SJSA1 (cell line): Measurements from ENCODE around the gene CYP26C1. TPM values are rescaled to one million over a fixed set of nuclear protein-coding genes. Genes with fewer than 3 reads are reported as not detected.

Experiments used
- DNase-seq, 2 experiments: peaks; one replicate each; pipeline ENCODE4 v3.0.0-alpha.2; 2015 to 2020; ENCODE audit warnings: low spot score in 2 of 2, low read depth in 1 of 2
- H3K27ac ChIP-seq: fragments of 250-450 bp; sonication (Bioruptor Pico); 2 replicates; pipeline ENCODE4 v1.5.1; 2020; ENCODE audit warnings: mild to moderate bottlenecking, moderate library complexity
- H3K27me3 ChIP-seq: fragments of 250-450 bp; sonication (Bioruptor Pico); replicated peaks from 2 replicates; pipeline ENCODE4 v1.5.1; 2020; ENCODE audit warnings: mild to moderate bottlenecking, moderate library complexity
- H3K36me3 ChIP-seq: fragments of 250-450 bp; sonication (Bioruptor Pico); 2 replicates; pipeline ENCODE4 v1.5.1; 2020; ENCODE audit warnings: mild to moderate bottlenecking
- H3K4me1 ChIP-seq: fragments of 250-450 bp; sonication (Bioruptor Pico); replicated peaks from 2 replicates; pipeline ENCODE4 v1.6.1; 2021; ENCODE audit warnings: mild to moderate bottlenecking
- H3K4me3 ChIP-seq: fragments of 250-450 bp; sonication (Bioruptor Pico); 2 replicates; pipeline ENCODE4 v1.5.1; 2020; ENCODE audit warnings: mild to moderate bottlenecking
- H3K9me3 ChIP-seq: fragments of 250-450 bp; sonication (Bioruptor Pico); replicated peaks from 2 replicates; pipeline ENCODE4 v1.5.1; 2020; ENCODE audit warnings: mild to moderate bottlenecking
- total RNA-seq: library from RNA; depleted of rRNA; stranded (reverse); fragments of >200 nt; shearing (Covaris generic); gene quantifications from 2 replicates; pipeline ENCODE4 v1.2.3, GENCODE V29; 2014

Gene CYP26C1
- total RNA-seq, 1 experiment from 2014 or later, result not detected

DNA sequence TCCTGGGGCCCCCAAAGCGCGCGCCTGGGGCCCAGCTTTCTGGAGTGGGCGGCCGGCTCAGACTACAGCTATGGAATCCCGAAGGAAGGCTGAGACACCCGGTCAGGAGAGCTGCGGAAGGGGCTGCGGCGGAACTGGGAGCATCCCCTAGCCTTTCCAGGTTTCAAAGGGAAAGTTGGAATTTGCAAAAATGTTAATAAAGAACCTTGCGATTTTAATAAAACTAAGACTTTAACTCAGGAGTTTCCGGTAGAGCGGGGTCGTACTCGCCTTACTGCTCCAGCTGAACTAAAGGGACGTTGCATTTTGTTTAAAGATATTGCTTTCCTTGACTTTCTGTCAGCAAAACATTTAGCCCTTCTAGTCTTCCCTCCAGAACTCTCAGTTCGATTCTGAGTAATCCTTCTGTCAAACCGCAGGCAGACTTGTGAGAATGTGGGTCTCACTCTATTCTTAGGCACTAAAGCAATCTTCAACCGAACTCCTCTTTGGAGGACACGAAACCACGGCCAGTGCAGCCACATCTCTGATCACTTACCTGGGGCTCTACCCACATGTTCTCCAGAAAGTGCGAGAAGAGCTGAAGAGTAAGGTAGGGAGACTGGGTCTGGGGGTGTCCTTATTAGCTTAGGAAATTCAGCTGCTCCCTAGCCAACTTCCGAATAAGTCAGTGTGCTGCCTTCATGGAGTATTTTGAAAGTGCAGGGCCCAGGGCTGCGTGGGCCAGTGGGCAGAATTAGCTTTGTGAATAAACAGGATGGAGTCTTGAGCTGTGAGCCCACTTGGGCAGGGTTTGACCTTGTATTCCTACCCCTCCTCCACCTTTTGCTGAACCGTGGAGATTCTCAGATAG lies 15.0 kb downstream of the CYP26C1 start:
- H3K4me3 ChIP-seq, result no peak overlapping the region
- peaks cover 21% of the 10 kb centered on the region for H3K27me3 ChIP-seq
- H3K36me3 ChIP-seq, result no peaks in the 10 kb centered on the region
- DNase-seq, result peak in 1 of 2 experiments; percentile 35
- peaks cover 73% of the 10 kb centered on the region for H3K4me1 ChIP-seq
- no peak overlapping the region for H3K27ac ChIP-seq
- no peaks in the 10 kb centered on the region for H3K9me3 ChIP-seq

DNA sequence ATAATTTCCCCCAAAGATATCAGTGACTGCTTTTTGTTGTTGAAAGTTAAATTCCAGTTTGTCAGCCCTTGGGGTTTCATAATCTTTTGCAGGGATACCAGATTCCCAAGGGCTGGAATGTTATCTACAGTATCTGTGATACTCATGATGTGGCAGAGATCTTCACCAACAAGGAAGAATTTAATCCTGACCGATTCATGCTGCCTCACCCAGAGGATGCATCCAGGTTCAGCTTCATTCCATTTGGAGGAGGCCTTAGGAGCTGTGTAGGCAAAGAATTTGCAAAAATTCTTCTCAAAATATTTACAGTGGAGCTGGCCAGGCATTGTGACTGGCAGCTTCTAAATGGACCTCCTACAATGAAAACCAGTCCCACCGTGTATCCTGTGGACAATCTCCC lies 16.3 kb downstream of the CYP26C1 start:
- Histone ChIP-seq H3K27ac (peak overlapping the region; percentile 21), H3K9me3 (no peaks in the 10 kb centered on the region), H3K36me3 (no peaks in the 10 kb centered on the region), H3K27me3 (peaks cover 19% of the 10 kb centered on the region), H3K4me3 (no peak overlapping the region), H3K4me1 (peaks cover 85% of the 10 kb centered on the region)
- DNase-seq, result peak; percentile 58 to 66

DNA sequence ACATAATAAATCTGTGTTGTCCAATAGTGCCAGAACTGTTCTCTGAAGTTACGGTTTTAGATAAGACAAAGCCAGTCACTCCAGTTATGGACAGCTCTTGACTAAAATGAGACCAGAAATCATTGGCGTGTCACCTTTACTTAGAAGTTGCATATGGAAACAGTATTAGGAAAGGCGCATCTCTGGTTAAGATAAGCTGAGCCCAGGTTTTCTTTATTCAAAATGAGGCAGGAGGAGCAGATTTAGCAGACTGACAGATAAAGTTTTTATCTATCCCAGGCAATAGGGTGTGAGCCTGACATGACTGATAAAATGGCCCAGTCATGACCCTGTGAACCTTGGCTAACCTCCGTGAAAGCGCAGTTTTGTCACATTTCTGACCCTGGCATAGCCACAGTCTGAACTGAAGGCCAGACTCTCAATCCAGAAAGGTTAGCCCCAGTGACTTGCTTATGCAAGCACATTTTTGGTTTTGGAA lies 17.3 kb downstream of the CYP26C1 start:
- Histone ChIP-seq H3K36me3 (no peaks in the 10 kb centered on the region), H3K9me3 (no peaks in the 10 kb centered on the region), H3K4me1 (peaks cover 85% of the 10 kb centered on the region), H3K27me3 (peaks cover 9% of the 10 kb centered on the region), H3K27ac (no peak overlapping the region), H3K4me3 (no peak overlapping the region)
- peak in 1 of 2 experiments; percentile 24 for DNase-seq

DNA sequence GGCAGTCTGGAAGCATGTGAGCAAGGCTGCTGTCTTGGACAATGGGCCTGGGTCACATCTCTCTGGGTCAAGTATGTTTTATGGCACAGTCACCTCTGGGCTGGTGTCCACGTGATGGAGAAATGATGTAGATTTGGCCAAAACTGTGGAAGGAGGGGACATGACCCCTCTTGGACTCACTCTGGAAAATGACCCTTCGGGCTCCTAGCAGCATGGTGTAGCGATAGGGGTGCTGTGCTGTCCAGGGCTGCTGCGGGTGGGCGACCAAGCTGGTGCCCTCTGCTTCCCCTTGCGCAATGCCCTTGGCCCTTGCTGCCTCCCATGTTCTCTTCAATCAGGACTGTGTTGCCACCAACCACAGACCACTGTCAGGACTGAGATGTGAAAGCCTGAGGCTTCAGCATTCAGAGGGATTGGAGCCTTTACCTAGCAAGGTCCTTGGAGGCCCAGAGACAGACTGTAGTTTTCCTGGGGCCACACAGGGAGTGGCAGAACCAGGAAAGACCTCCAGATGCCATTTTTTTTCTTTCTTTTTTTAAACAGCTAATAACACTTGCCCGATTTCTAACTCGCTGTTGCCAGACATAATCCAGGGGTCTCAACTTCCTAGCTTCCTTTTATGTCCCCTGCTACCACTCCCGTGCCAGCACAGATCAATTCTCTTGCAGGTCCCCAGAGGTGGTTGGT lies 19.2 kb downstream of the CYP26C1 start:
- no peak overlapping the region for H3K4me3 ChIP-seq
- peaks cover 70% of the 10 kb centered on the region for H3K4me1 ChIP-seq
- no peaks in the 10 kb centered on the region for H3K27me3 ChIP-seq
- H3K27ac ChIP-seq, result peak overlapping the region; percentile 56
- no peaks in the 10 kb centered on the region for H3K36me3 ChIP-seq
- H3K9me3 ChIP-seq, result no peaks in the 10 kb centered on the region
- peak in 1 of 2 experiments; percentile 34 for DNase-seq

DNA sequence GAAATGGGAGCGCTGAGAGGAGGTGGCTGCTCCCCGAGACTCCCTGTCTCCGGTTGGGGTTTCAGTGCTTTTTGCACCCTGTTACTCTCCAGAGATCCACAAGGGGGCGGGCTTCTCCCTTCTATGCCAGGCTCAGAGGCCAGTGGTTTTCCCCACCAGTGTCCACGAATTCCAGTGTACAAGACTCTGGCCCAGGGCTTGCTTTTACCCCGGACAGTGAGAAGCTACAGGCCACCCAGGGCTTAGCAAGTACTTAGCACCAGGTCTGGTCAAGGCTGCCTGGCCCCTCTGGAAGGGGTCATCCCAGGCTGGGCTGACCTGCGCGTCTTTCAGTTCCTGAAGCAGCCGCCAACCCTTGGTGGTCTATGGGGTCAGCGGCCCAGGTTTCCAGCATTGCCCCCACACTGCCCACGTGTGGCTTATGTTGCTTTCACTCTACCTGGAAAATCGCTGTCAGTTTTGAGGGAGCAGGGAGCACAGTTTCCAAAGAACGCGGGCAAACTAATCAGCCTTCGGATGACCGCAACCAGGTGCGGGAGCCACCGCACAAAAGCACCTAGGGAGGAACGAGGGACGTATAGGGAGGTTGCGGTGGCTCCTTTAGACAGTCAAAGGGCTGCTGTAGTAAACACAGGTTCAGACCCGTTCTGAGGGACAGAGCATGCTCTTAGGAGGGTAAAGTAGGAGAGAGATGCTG lies 19.9 kb downstream of the CYP26C1 start:
- Histone ChIP-seq H3K27ac (peak overlapping the region; percentile 56), H3K36me3 (no peaks in the 10 kb centered on the region), H3K4me3 (no peak overlapping the region), H3K9me3 (no peaks in the 10 kb centered on the region), H3K27me3 (no peaks in the 10 kb centered on the region), H3K4me1 (peaks cover 67% of the 10 kb centered on the region)
- DNase-seq, result peak; percentile 72 to 76

DNA sequence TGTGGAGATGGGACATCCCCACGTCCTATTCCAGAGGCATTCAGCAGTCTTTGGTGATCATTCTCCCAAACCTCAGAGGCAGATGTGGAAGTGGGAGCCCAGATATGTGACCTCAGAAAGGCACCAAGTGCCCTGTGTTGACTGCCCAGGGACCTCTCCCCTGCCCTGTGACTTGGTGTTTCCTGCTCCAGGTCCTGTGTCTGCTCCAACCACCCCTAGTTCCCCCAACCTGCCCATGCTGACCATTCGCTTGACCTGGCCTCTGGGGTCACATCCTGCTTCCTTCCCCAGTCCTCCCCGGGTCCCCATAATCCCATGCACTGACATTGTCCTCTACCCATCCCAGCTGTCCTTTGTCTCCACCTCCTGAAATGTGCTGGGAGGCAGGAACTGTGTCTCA lies 20.7 kb downstream of the CYP26C1 start:
- peak in 1 of 2 experiments; percentile 39 for DNase-seq
- H3K27ac ChIP-seq, result peak overlapping the region; percentile 56; the same call in 1 of the 2 replicates
- H3K4me3 ChIP-seq, result no peak overlapping the region
- H3K27me3 ChIP-seq, result no peaks in the 10 kb centered on the region
- no peaks in the 10 kb centered on the region for H3K9me3 ChIP-seq
- H3K36me3 ChIP-seq, result no peaks in the 10 kb centered on the region
- H3K4me1 ChIP-seq, result peaks cover 62% of the 10 kb centered on the region

DNA sequence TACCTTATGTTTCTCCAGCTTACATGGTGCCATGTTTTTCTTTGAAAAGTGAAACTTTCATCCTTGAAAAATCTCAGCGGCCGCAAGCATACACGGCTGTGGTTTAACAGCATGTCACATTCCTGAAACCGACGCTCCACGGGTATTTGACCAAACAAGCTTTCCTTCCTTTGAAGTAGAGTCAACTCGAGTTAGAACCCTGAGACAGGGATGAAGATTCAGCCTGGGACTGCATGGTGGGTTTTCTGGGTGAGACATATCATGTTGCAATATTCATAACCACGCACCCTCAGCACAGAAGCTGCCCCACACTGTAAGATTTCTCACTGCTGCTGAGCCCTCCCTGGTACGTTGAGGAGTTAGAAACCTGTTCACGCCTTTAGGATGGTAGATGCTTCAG lies 21.2 kb downstream of the CYP26C1 start:
- Histone ChIP-seq H3K36me3 (no peaks in the 10 kb centered on the region), H3K27me3 (no peaks in the 10 kb centered on the region), H3K9me3 (no peaks in the 10 kb centered on the region), H3K27ac (no peak overlapping the region), H3K4me3 (no peak overlapping the region), H3K4me1 (peaks cover 57% of the 10 kb centered on the region)
- peak; percentile 64 to 65 for DNase-seq

DNA sequence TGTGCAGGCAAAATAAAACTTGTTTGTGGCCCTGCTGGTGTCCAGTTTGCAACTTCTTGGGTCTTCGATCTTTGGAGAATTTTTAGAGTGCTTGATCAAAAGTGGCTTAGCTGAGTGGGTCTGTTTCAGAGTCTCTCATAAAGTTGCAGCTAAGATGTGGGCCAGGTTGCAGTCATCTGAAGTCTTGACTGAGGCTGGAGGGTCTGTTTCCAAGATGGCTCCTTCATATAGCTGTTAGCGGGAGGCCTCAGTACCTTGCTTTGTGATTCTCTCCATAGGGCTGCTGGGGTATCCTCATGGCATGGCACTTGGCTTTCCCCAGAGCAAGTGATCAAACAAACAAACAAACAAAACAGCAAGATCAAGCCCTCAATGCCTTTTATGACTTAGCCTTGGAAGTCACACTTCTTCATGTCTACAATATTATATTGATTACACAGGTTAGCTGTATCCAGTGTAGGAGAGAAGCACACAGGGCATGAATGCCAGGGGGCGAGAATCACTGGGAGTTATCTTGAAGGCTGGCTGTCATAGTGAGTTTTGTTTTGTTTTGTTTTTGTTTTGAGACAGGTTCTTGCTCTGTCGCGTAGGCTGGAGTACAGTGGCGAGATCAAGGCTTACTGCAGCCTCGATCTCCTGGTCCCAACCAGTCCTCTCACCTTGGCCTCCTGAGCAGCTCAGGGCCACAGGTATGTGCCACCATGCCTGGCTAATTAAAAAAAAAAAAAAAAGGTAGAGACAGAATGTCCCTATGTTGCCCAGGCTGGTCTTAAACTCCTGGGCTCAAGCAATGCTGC lies 23.3 kb downstream of the CYP26C1 start:
- Histone ChIP-seq H3K4me3 (no peak overlapping the region), H3K27ac (no peak overlapping the region), H3K36me3 (no peaks in the 10 kb centered on the region), H3K4me1 (peaks cover 36% of the 10 kb centered on the region), H3K9me3 (no peaks in the 10 kb centered on the region), H3K27me3 (no peaks in the 10 kb centered on the region)
- DNase-seq, result peak in 1 of 2 experiments; percentile 13

DNA sequence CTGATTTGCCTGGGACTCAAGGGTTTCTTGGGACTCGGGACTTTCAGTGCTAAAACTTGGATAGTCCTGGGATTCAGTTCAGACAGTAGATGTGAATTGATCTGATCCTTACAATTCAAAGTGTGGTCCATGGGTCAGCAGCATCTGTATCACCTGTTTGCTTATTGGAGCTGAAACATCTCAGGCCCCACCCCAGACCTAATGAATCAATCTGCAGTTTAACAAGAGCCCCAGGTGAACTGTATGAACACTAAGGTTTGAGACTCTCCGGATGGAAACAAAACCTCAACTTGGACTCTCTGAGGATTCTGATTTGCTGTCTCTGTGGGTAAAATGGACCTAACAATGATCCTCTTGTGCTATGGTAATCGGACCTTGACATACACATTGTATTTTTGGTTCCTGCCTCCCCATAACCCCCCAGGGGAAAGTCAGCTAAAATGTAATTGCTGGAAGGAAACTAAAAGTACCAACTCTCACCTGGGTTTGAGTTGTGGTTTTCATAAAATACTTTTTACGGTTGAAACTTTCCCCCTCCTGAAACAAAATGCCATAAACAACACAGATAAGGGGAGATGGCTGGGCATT lies 24.8 kb downstream of the CYP26C1 start:
- Histone ChIP-seq H3K4me1 (peaks cover 22% of the 10 kb centered on the region), H3K27ac (no peak overlapping the region), H3K36me3 (no peaks in the 10 kb centered on the region), H3K4me3 (no peak overlapping the region), H3K9me3 (no peaks in the 10 kb centered on the region), H3K27me3 (no peaks in the 10 kb centered on the region)
- DNase-seq, result no peak

DNA sequence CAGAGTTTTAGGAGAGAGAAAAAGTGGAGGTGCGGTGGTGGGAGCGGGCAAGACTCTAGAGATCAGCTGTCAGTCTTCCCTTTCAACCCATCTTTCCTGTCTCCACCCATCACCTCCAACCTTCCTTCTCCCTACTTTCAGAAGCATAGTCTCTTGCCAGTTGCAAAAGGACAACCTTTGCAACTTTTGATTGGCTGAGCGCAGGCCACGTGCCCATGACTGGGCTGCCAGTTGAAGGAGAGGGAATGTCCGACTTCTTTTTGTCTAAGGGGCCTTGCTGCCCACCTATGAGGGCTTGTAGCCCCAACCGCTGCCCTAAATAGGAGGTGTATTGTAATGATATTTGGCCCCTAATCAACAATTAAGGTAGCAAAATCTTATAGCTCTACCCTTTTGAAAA lies 25.7 kb downstream of the CYP26C1 start:
- no peaks in the 10 kb centered on the region for H3K9me3 ChIP-seq
- DNase-seq, result peak in 1 of 2 experiments; percentile 21

DNA sequence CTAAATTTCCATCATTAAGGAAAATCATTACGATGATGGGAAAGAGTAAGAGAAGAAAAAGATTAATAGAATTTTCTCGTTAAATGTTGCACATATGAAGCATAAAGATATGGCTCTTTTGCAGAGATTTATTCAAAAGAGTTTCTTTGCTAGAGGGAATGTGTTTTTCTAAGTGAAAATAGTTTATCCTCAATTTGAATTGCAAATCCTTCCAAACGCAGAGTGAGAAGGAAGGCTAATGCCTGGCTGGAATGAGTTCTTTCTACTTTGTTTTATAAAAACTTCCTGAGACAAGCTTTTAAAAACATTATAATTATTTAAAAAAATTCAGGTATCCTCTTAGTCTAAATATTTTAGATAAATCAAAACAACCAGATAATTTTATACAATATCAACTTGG lies 27.2 kb downstream of the CYP26C1 start:
- no peak overlapping the region for H3K4me3 ChIP-seq
- no peak for DNase-seq

More for the DNA sequence above, 25.7 kb downstream of the CYP26C1 start:
- H3K4me3 ChIP-seq, result no peak overlapping the region
- no peaks in the 10 kb centered on the region for H3K27me3 ChIP-seq
- H3K4me1 ChIP-seq, result peaks cover 12% of the 10 kb centered on the region
- H3K27ac ChIP-seq, result no peak overlapping the region
- H3K36me3 ChIP-seq, result no peaks in the 10 kb centered on the region

DNA sequence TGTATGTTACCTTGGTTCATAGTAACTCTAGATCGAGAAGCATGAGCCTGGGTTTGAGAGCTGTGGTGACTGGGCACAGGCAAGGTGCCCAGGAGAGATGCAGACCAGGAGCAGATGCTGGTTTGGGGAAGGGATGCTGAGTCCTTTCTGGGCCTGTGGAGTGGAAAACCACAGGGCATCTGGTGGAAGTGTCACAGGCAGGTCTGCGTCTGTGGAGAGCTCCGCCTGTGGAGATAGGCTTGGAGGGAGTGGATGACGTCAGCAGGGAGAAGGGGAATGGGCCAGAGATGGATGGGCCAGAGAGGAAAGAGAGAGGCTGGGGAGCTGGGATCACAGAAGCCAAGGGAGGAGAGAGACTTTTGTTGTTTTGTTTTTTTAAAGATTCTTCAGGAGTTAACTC lies 27.9 kb downstream of the CYP26C1 start:
- no peaks in the 10 kb centered on the region for H3K27me3 ChIP-seq
- no peak overlapping the region for H3K4me3 ChIP-seq
- DNase-seq, result peak in 1 of 2 experiments; percentile 22
- H3K4me1 ChIP-seq, result no peaks in the 10 kb centered on the region
- no peak overlapping the region for H3K27ac ChIP-seq
- no peaks in the 10 kb centered on the region for H3K36me3 ChIP-seq
- no peaks in the 10 kb centered on the region for H3K9me3 ChIP-seq

More for the DNA sequence above, 27.2 kb downstream of the CYP26C1 start:
- Histone ChIP-seq H3K36me3 (no peaks in the 10 kb centered on the region), H3K9me3 (no peaks in the 10 kb centered on the region), H3K4me1 (no peaks in the 10 kb centered on the region), H3K27ac (no peak overlapping the region), H3K27me3 (no peaks in the 10 kb centered on the region)

DNA sequence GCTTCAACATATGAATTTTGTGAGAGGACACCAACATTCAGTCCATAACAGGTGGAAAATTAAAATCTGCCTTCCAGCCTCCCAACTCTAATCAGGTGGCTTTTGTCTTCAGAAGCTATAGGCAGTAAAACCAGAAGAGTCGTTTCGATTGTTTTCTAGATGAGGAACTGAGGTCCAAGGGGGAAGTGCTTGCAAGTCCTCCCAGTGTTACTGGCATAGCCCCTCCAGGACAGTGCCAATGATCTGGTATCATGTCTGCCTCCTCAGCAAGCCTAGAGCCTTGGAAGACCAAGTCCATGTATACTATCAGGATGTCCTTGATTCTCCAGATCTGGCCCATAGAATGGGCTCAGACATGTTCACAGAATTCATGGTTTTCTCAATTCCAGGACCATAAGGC lies 30.0 kb downstream of the CYP26C1 start:
- Histone ChIP-seq H3K9me3 (no peaks in the 10 kb centered on the region), H3K27me3 (no peaks in the 10 kb centered on the region), H3K27ac (no peak overlapping the region), H3K4me1 (no peaks in the 10 kb centered on the region), H3K4me3 (no peak overlapping the region), H3K36me3 (no peaks in the 10 kb centered on the region)
- peak in 1 of 2 experiments; percentile 8 for DNase-seq
